Measurements from ENCODE around the gene SLC27A2.

DNA sequence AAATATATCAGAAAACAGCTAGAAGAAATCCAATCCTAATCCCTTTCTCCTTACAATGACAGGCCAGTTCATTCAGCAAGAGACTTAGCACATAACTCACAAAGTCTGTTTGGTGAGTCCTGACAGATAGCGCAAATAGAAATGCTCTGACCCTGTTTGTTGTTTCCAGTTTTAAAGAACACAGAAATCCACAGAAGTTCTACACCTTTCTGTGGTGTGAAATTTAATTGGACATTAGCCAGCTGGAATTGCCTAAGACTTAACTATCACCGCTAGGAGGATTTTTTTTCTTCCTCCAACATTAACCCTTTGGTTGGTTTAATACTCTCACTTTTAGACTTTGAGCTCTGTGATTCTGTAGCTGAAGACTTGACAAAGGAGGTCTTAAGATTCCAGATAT lies 52.8 kb downstream of the SLC27A2 start:
- TF ChIP-seq POLR2A (IDR thresholded peaks at IDR 0.05; ENCODE audit: low read depth, low read length): no peak
- no peak for TF ChIP-seq TAF1 (IDR thresholded peaks at IDR 0.05; ENCODE audit: borderline replicate concordance, low read depth, low read length)

Measured in GM12892 (cell line).